Thoracic aorta (tissue), 2 donors: ENCODE results near the gene ALCAM. TPM values are rescaled to one million over a fixed set of nuclear protein-coding genes. Genes with fewer than 3 reads are reported as not detected.

Experiments
- ATAC-seq: fragments of 150-250 bp; one replicate; pipeline ENCODE4 v1.8.0; 2017; ENCODE audit warnings: low read depth; ENCODE audit not compliant: insufficient number of reproducible peaks, low FRiP score
- DNase-seq: peaks from one replicate; pipeline ENCODE4 v3.0.0-alpha.2; 2020; ENCODE audit warnings: low spot score
- H3K27ac ChIP-seq, 2 donors: fragments of 200-600 bp; sonication (generic); 1 replicate in 1 of 2; 2 replicates in 1 of 2; pipeline ENCODE4 v1.5.1; 2016; ENCODE audit warnings: mild to moderate bottlenecking in 2 of 2, moderate library complexity in 2 of 2
- H3K27me3 ChIP-seq: fragments of 200-600 bp; sonication (generic); replicated peaks from 2 replicates; pipeline ENCODE4 v1.6.0; 2016; ENCODE audit warnings: mild to moderate bottlenecking; ENCODE audit not compliant: insufficient read depth
- H3K36me3 ChIP-seq: fragments of 200-600 bp; sonication (generic); one replicate; pipeline ENCODE4 v1.5.1; 2016
- H3K4me1 ChIP-seq, 2 donors: fragments of 200-600 bp; sonication (generic); 1 replicate in 1 of 2; 2 replicates in 1 of 2; pipeline versions ENCODE4 v1.5.1 to v1.6.0; 2016; ENCODE audit warnings: low read depth in 2 of 2, mild to moderate bottlenecking in 1 of 2; ENCODE audit not compliant: control insufficient read depth in 1 of 2
- H3K4me3 ChIP-seq: fragments of 200-600 bp; sonication (generic); 2 replicates; pipeline ENCODE4 v1.5.1; 2016; ENCODE audit warnings: mild to moderate bottlenecking
- H3K9me3 ChIP-seq: fragments of 200-600 bp; sonication (generic); 2 replicates; pipeline ENCODE4 v1.5.1; 2016
- total RNA-seq, 2 donors: library from RNA; depleted of rRNA; stranded (reverse); fragments of >200 nt; gene quantifications; one replicate each; pipeline versions ENCODE4 v1.1.0 to v1.2.3, GENCODE V29; 2016
- TF ChIP-seq, protein P1 (sequence below): fragments of 200-600 bp; sonication (generic); IDR thresholded peaks from one replicate; pipeline ENCODE4 v1.5.1; 2019; ENCODE audit warnings: antibody characterized with exemption

The ALCAM gene
- total RNA-seq, 2 donors from 2014 or later: 109 to 122 TPM

GRCh38 chr3:105622169-105622568 lies 255.5 kb downstream of the ALCAM start:
- TF ChIP-seq, protein P1, sequence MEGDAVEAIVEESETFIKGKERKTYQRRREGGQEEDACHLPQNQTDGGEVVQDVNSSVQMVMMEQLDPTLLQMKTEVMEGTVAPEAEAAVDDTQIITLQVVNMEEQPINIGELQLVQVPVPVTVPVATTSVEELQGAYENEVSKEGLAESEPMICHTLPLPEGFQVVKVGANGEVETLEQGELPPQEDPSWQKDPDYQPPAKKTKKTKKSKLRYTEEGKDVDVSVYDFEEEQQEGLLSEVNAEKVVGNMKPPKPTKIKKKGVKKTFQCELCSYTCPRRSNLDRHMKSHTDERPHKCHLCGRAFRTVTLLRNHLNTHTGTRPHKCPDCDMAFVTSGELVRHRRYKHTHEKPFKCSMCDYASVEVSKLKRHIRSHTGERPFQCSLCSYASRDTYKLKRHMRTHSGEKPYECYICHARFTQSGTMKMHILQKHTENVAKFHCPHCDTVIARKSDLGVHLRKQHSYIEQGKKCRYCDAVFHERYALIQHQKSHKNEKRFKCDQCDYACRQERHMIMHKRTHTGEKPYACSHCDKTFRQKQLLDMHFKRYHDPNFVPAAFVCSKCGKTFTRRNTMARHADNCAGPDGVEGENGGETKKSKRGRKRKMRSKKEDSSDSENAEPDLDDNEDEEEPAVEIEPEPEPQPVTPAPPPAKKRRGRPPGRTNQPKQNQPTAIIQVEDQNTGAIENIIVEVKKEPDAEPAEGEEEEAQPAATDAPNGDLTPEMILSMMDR: no peak
- Histone ChIP-seq H3K27ac (no peak overlapping the region), H3K4me1 (no peaks in the 10 kb centered on the region), H3K36me3 (no peaks in the 10 kb centered on the region), H3K9me3 (no peaks in the 10 kb centered on the region), H3K4me3 (no peak overlapping the region), H3K27me3 (no peaks in the 10 kb centered on the region)
- DNase-seq (no peak), ATAC-seq (no peak)
